HG02798 (cell line): Measurements from ENCODE around the gene KRTAP3-2.

Source experiments
- ATAC-seq: cut with Tn5 transposase; IDR thresholded peaks from one replicate; pipeline ENCODE4 v1.9.1; 2021; ENCODE audit warnings: mild to moderate bottlenecking; ENCODE audit not compliant: unreplicated experiment, poor library complexity

KRTAP3-2 gene

DNA sequence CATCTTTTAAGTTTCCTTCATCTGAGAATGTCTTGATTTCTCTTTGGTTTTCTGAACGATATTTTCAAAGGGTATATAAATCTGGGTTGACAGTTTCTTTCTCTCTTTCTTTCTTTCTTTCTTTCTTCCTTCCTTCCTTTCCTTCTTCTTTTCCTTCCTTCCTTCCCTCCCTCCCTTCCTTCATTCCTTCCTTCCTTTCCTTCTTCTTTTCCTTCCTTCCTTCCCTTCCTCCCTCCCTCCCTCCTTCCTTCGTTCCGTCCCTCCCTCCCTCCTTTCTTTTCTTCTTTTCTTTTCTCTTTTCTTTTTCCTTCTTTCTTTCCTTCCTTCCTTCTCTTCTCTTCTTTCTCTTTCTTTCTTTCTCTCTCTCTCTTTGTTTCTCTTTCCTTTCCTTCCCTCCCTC lies 25.3 kb downstream of the KRTAP3-2 start:
- ATAC-seq, result no peak

DNA sequence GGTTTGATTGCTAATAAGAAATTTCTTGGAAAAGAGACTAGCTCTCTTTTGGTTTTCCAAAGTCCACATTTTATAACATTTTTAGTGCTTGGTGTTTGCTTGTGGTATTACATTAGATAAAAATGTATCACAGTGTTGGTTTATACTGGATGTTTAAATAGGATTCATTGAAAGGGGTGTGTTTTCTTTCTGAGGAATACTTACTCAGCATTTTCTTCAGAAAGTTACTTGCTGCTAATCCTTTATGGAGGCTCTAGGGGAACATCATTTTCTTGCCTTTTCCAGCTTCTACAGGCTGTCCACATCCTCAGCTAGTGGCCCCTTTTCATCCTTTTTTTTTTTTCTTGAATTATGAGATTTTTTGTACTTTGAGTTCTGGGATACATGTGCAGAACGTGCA lies 32.1 kb downstream of the KRTAP3-2 start:
- ATAC-seq, result no peak

DNA sequence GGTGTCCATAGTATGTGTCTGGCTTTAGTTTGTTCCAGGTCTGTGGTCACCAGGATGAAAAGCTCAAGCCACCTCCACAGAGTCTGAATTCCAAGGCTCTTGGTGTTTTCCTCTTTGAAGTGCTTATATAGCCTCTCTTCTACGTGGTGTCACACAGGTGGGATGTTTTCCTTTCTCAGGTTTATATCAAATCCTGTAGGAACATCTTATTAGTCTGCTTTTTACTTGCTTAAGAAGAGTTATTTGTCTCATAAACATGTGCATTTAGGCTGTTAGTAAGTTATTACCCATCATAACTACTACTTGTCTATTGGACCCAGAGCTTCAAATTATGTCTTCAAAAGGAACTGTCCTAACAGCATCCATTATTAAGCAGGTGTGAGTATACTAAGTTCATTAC lies 32.9 kb downstream of the KRTAP3-2 start, which contains the start of gene KRT39:
Gene KRT39 (minus strand): TSS at position 101 of the 400 bp plus-strand sequence. CDS start 92 bp downstream, at position 9.
- no peak for ATAC-seq

DNA sequence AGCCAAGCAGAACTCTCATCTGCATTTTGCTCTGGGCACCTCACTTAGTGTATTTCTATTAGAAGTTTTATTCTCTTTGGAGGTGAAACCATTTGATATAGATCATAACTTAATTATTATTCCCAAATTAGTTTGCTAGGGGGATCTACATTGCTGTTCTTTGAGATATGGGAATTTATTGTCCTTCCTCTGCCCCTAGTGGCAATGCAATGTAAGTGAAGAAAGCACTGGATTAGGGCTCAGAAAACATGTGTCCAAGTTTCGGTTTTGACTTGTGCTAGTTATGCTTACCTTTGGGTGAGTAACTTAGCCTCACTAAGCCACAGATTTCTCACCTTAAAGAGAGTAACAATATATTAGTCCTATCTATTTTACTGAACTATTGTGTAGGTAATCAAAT lies 35.9 kb downstream of the KRTAP3-2 start:
- no peak for ATAC-seq

DNA sequence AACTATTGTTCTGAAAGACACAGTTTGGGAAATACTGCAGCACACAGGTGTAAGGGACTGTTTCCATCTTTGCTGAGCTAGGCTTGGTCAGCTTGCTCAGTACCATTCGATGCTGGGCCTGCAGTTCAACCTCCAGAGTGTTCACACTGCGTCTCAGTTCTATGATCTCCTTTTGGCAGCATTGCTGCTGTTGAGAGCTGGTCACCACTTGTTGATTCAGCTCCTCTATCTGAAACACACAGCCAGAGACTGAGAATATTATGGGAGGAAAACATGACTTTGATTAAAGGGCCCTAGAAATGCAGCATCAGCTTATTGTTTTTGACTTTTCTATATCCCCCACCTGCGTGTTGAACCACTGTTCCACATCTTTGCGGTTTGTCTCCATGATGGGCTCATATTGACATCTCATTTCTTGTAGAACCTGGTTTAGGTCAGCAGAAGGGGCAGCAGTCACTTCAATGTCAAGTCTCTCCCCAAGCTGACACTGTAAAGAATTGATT lies 37.6 kb downstream of the KRTAP3-2 start:
- ATAC-seq, result no peak

DNA sequence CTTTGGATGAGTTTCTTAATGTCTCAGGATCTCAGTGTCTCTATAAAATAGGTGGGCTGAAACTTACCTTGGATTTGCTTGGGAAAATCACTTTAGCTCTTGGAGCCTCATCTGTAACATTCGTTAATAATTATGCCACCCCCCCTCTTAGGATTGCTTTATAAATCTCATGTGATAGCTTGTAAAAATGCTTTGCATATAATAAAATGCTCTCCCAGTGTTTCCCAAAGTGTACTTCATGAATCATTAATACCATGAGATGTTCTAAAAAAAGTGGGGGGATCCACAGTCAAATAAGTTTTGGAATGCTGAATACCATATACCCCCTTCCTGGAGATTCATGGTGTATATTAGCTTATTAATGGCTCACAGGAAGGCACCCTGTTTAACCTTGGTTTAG lies 38.1 kb downstream of the KRTAP3-2 start:
- ATAC-seq, result no peak

DNA sequence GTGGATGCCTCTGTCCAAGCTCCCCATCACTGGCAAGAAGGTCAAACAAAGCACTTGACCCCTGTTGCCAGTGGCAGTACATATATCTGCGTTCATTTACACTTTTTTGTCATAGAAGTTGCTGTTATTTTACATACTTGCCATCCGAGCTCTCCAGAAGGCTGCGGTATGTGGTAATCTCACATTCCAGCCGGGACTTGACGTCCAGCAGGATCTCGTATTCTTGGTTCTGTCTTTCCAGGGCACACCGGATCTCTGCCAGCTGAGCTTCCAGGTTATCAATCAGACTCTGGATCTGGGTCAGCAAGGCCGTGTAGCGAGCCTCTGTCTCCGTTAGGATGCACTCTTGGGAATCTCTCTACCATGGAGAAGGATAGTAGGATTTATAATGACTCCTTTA lies 39.6 kb downstream of the KRTAP3-2 start:
- ATAC-seq, result no peak

DNA sequence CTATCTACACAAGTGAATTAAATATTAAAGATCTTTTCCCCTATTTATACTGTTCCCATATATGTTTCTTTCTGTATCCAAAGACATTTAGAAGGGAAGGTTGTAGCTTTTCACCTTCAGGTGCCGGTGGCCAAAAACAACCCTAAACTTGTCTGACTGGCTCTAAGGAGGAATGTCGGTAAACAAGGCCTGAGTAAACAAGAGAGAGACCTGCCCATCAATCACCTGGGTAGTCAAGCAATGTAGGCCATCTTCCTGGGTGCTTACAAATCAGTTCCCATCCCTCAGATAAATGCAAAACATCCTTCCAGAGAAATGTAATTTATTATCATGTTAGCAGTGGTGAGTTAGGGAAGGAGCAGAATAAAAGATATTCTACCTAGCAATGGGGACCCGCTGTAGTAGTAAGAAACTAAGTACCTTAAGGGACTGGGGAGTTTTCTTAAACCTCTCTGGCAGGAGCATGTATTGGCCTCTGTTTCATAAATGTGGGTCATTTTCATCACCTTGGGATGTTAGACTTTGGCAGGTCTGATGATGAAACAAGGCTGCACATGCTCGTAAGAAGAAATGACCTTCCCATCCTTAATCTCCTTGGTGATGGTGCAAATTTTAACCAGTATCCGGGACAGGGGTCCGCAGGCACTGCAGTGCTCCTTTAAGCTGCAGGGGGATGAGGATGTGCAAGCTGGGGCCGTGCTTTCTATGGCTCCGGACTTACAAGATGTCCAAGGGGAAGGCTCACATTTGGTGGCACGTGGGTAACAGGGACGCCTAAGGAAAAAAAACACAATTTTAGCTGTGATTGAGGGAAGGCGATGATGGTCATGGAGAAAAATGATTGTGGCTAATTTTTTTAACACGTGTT lies 41.4 kb downstream of the KRTAP3-2 start:
- ATAC-seq, result no peak

DNA sequence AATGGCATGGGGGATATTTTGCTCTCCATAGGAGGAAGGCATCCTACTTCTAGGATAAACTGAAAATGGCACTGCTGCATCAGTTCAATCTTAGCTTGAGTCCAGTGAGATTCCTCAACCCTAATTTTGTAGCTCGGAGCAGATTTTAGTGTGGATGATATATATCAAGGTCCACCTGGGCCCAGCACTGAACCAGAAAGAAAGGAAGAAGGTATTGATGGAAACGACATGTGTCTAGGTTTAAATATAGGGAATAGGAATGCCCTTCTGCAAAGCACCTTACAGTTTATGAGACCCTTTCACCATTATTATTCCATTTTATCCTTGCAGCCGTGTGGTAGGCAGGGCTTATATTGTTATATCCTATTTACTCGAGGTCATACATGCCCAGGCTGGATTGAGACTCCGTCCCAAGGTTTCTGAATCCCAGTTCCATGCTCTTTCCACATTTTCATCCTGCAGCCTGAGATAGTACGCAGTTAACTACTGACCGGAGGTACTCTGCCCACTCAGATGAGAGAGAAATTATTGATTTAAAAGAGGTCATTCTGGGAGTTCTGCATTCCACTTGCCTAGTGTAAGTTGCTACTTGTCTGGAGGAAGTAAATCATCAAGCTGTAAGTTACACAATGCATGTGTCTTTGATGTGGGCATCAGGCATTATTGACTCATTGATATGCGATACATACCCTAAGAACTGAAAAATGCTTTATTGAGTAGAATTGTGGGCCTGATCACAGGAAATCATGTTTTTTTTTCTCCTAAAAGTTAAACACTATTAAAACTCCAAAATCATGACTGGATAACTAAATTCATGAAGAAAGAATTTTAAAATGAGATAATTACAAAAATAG lies 43.1 kb downstream of the KRTAP3-2 start:
- no peak for ATAC-seq

DNA sequence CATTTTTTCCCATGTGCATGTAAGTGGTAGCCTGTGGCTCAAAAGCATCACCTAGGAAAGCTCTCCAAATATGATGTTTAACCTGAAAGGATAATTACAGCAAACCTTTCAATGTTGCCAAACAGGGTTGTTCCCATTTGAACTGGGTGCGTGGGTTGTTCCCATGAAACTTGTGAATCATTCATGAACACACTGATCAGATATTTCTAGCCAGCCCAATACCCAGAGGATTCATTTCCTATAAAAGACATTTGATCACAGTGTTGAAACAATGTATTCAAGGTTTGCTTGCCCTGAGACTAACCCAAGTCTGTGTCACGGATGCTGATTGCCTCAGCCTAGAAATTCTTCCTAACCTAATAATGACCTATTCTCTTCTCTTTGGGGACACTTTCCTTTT lies 45.8 kb downstream of the KRTAP3-2 start:
- no peak for ATAC-seq

DNA sequence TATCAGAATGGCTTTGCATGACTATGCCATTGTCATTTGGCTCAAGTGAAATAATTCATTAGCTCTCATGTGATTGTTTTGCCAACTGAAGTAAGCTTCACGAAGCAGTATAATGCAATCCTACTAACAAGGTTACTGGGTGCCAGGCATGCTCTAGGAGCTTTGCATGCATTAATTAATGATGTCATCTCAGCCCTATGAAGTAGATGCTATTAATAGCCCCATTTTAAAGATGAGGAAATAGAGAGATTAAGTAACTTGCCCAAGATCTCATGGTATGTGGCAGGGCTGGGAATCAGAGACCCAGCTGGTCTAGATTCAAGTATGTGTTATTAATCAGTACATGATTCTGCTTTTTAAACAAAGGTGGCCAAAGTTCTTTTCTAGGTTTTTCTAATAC lies 47.0 kb downstream of the KRTAP3-2 start:
- no peak for ATAC-seq

DNA sequence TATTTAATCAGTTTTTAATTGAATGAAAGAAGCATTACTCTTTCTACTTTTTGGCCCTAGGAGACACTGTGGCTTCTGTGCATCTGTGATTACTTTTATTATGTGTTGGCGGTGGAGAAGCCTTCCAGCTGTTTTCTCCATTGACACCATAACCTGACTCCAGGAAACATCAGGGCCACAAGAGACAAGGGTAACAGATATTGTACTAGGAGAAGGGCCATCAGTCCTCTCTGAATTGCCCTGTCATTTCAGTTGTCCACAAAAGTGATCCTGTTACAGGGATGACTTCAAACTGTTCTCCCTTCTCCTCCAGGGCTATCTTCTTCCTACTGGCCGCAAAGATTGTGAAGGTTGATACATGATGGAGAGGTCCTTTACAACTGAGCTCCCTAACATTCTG lies 47.6 kb downstream of the KRTAP3-2 start:
- no peak for ATAC-seq

DNA sequence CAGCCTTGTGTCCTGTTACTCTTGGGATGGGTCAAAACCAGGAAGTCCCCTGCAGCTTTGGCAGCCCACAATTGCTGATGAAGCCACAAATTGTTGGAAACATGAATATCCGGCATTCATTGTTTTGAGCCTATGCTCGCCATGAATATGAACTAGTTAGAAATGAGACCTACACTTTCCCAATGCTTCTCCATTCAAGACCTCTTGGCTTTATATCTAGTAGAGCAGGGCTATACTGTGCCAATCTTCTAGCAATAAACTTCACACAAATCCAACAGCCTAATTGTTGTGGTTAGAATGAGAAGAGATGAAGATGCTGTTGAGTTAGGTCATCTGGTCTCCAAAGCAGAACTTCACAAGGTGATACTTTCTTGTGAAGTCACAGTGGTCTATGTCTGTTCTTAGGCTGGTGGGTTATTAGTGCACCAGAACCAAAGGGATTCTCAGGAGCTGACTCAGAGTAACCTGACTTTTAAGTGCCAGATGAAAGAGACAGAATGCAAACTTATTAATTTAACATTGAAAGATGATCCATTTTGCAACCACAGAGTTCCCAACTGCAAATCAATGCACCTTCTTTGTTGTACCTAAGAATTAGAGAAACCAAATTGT lies 48.6 kb downstream of the KRTAP3-2 start:
- ATAC-seq, result no peak

DNA sequence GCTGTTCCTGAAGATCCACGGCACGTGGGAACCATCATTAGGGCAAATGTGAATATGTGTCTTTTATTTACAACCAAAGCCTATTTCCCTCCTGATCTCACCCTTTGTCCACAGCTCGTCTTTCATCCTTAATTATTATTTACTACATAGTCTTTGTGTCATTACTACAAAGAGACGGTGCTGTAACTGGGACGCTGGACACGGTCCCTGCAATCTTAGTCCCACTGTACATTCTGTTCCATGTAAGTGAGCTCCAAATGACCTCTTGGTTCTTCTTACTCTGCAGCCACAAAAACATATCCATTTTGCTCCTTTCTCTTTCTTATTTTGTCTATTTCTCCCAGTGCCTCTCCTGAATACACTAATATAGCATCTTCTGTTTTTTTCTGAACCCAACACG lies 49.5 kb downstream of the KRTAP3-2 start:
- no peak for ATAC-seq

DNA sequence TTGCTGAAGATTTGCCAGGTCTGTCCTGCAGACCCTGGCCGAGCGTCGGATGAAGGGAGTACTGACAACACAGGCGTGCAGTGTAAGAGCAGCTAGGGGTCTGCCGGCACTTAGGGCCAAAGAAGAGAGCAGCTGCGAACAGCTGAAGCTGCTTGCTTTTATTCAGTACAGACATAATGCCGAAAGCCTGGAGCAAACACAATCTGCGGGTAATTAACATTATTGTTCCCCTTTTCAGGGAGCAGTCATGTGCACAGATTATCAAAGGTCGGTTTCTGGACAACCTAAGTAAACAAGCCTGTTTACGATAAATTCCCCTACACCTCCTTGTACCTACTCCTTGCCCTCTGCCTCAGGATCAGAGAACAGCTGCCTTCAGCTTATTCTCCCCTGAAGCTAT lies 50.3 kb downstream of the KRTAP3-2 start:
- no peak for ATAC-seq
